GM23338 (cell line): Measurements from ENCODE around the gene FCHO2. TPM values are rescaled to one million over a fixed set of nuclear protein-coding genes. Genes with fewer than 3 reads are reported as not detected.

Source experiments
- ATAC-seq: fragments of 200-7000 bp; cut with Tn5 transposase; 3 replicates; pipeline ENCODE4 v1.9.1; 2020
- DNase-seq: peaks from one replicate; pipeline ENCODE4 v3.0.0-alpha.2; 2015; ENCODE audit warnings: low spot score
- H2AFZ ChIP-seq: fragments of 200-600 bp; sonication (generic); 2 replicates; pipeline ENCODE4 v1.8.0; 2016; ENCODE audit warnings: antibody characterized with exemption, mild to moderate bottlenecking, moderate library complexity
- H3F3A ChIP-seq: fragments of 200-600 bp; sonication (generic); replicated peaks from 2 replicates; pipeline ENCODE4 v1.8.0; 2017; ENCODE audit warnings: antibody characterized with exemption, mixed run types, low read depth
- H3K27ac ChIP-seq: fragments of 200-600 bp; sonication (generic); 2 replicates; pipeline ENCODE4 v1.6.1; 2016; ENCODE audit warnings: low read depth
- H3K27me3 ChIP-seq: fragments of 200-600 bp; sonication (generic); 2 replicates; pipeline ENCODE4 v1.8.0; 2016; ENCODE audit warnings: mild to moderate bottlenecking, mixed run types, moderate library complexity; ENCODE audit not compliant: insufficient read depth
- H3K36me3 ChIP-seq: fragments of 200-600 bp; sonication (generic); 2 replicates; pipeline ENCODE4 v1.8.0; 2016; ENCODE audit warnings: mild to moderate bottlenecking; ENCODE audit not compliant: insufficient read depth
- H3K4me1 ChIP-seq: fragments of 200-600 bp; sonication (generic); 2 replicates; pipeline ENCODE4 v1.8.0; 2016; ENCODE audit warnings: mild to moderate bottlenecking, moderate library complexity; ENCODE audit not compliant: insufficient read depth
- H3K4me2 ChIP-seq: fragments of 200-600 bp; sonication (generic); 2 replicates; pipeline ENCODE4 v1.7.1; 2017; ENCODE audit warnings: mixed run types
- H3K4me3 ChIP-seq: fragments of 200-600 bp; sonication (generic); 2 replicates; pipeline ENCODE4 v1.6.1; 2016; ENCODE audit warnings: mixed run types
- H3K79me2 ChIP-seq: fragments of 200-600 bp; sonication (generic); replicated peaks from 2 replicates; pipeline ENCODE4 v1.8.0; 2017; ENCODE audit warnings: mild to moderate bottlenecking; ENCODE audit not compliant: insufficient read depth
- H3K9me2 ChIP-seq: fragments of 200-600 bp; sonication (generic); 2 replicates; pipeline ENCODE4 v1.8.0; 2017; ENCODE audit not compliant: insufficient read depth
- H4K20me1 ChIP-seq: fragments of 200-600 bp; sonication (generic); replicated peaks from 2 replicates; pipeline ENCODE4 v1.8.0; 2017; ENCODE audit warnings: mild to moderate bottlenecking; ENCODE audit not compliant: insufficient read depth
- H3K27ac Mint-ChIP-seq: 2 replicates; pipeline ENCODE4 v1.8.0; 2020; ENCODE audit warnings: inconsistent platforms, mild to moderate bottlenecking, moderate library complexity, mixed read lengths
- H3K27me3 Mint-ChIP-seq: 3 replicates; pipeline ENCODE4 v1.8.0; 2022; ENCODE audit warnings: low read depth, mild to moderate bottlenecking, moderate library complexity, mixed read lengths, inconsistent platforms; ENCODE audit not compliant: insufficient read depth, poor library complexity
- H3K36me3 Mint-ChIP-seq: 3 replicates; pipeline ENCODE4 v1.8.0; 2021; ENCODE audit warnings: low read depth, mild to moderate bottlenecking, inconsistent platforms, moderate library complexity, mixed read lengths
- H3K4me1 Mint-ChIP-seq: 3 replicates; pipeline ENCODE4 v1.8.0; 2020; ENCODE audit warnings: mild to moderate bottlenecking, inconsistent platforms, mixed read lengths
- H3K4me3 Mint-ChIP-seq: 3 replicates; pipeline ENCODE4 v1.8.0; 2021; ENCODE audit warnings: moderate library complexity, mild to moderate bottlenecking, inconsistent platforms, mixed read lengths
- H3K9me3 Mint-ChIP-seq: 3 replicates; pipeline ENCODE4 v1.8.0; 2020; ENCODE audit warnings: moderate library complexity, mild to moderate bottlenecking, inconsistent platforms, mixed read lengths
- ETS1 ChIP-seq: IDR thresholded peaks from 2 replicates; pipeline ENCODE4 v1.6.1; 2016; ENCODE audit warnings: antibody characterized with exemption
- EZH2 ChIP-seq: fragments of 200-600 bp; sonication (generic); IDR thresholded peaks from one replicate; pipeline ENCODE4 v1.8.0; 2017; ENCODE audit warnings: antibody characterized with exemption, mild to moderate bottlenecking, low read depth; ENCODE audit not compliant: unreplicated experiment
- JUNB ChIP-seq: IDR thresholded peaks from one replicate; pipeline ENCODE4 v1.6.1; 2016; ENCODE audit warnings: antibody characterized with exemption; ENCODE audit not compliant: unreplicated experiment
- NANOG ChIP-seq: IDR thresholded peaks from 2 replicates; pipeline ENCODE4 v1.6.1; 2016; ENCODE audit warnings: antibody characterized with exemption, borderline replicate concordance
- POLR2AphosphoS5 ChIP-seq: IDR thresholded peaks from 2 replicates; pipeline ENCODE4 v1.6.1; 2016; ENCODE audit warnings: antibody characterized with exemption, low read depth
- REST ChIP-seq: IDR thresholded peaks from one replicate; pipeline ENCODE4 v1.6.1; 2018; ENCODE audit warnings: antibody characterized with exemption; ENCODE audit not compliant: unreplicated experiment
- STAT1 ChIP-seq: IDR thresholded peaks from one replicate; pipeline ENCODE4 v1.6.1; 2016; ENCODE audit warnings: antibody characterized with exemption; ENCODE audit not compliant: unreplicated experiment
- ZNF114 ChIP-seq: fragments of 250-450 bp; sonication (Bioruptor Pico); IDR thresholded peaks from 2 replicates; pipeline ENCODE4 v1.5.0; 2020; ENCODE audit warnings: mild to moderate bottlenecking, moderate library complexity
- ZNF331 ChIP-seq: fragments of 250-450 bp; sonication (Bioruptor Pico); IDR thresholded peaks from 2 replicates; pipeline ENCODE4 v1.5.0; 2020; ENCODE audit warnings: low read depth, mild to moderate bottlenecking, moderate library complexity
- polyA plus RNA-seq: library from polyadenylated mRNA; unstranded; fragments of >200 nt; fragmentation: Nextera tagmentation; extraction: Ambion mirVana; gene quantifications from 2 replicates; pipeline ENCODE4 v1.2.1, GENCODE V29; 2016
- total RNA-seq: library from RNA; depleted of rRNA; stranded (reverse); fragments of >200 nt; shearing (Covaris generic); gene quantifications from 2 replicates; pipeline ENCODE4 v1.2.3, GENCODE V29; 2014
- TF ChIP-seq, protein P1 (sequence below), 2 experiments: fragments of 200-600 bp in 1 of 2; sonication (generic) in 1 of 2; conservative IDR thresholded peaks; 2 replicates each; pipeline versions ENCODE4 v1.5.1 to v1.6.1; 2016 to 2017; ENCODE audit warnings: antibody characterized with exemption in 2 of 2, low read depth in 2 of 2, mild to moderate bottlenecking in 2 of 2, moderate library complexity in 1 of 2

Gene FCHO2
- total and polyA plus RNA-seq, 2 experiments from 2014 or later = 8.4 to 10.1 TPM

DNA sequence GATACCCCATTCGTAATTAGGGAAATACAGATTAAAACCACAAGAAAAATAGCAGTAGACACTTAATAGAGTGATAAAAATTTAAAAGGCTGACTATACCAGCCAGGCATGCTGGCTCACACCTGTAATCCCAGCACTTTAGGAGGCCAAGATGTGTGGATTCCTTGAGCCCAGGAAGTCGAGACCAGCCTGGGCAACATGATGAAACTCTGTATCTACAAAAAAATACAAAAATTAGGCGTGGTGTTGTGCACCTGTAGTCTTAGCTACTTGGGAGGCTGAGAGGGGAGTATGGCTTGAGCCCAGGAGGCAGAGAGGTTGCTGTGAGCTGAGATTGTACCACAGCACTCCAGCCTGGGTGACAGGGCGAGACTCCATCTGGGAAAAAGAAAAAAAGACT, 72.0 kb downstream of the FCHO2 start (continued):
- TF ChIP-seq REST (no peak), POLR2AphosphoS5 (no peak), STAT1 (no peak), JUNB (no peak), ZNF331 (no peak), EZH2 (no peak)

DNA sequence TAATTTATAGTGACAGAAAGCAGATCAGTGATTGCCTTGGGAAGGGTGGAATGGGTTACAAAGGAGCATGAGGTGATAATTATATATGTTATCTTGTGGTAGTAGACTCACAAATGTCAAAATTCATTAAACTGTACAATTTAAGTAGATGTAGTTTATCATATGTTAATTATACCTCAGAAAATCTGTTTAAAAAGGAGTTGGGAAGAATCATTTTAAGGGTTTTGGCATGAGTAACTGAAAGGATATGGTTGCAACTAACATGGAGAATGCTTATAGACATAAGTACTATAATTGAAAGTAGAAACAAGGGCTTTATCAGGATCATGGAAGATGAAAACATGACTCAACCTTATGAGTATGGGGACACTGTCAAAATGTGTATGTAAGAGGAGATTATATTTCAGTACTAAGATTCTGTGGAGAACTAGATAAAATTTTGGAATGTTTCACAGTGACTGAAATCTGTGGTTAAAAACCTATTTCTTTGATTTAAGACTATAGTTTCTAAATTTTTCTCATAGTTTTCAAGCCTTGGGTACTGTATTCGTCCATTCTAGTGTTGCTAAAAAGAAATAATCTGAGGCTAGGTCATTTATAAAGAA, 73.3 kb downstream of the FCHO2 start:
- Mint-ChIP-seq H3K27ac (no peak overlapping the region), H3K9me3 (no peaks in the 10 kb centered on the region), H3K4me1 (peaks cover 20% of the 10 kb centered on the region), H3K27me3 (peaks cover 4% of the 10 kb centered on the region), H3K4me3 (no peak overlapping the region), H3K36me3 (peaks cover 3% of the 10 kb centered on the region; the same call in 1 of the 3 replicates)
- DNase-seq (no peak), ATAC-seq (no peak)
- Histone ChIP-seq H3F3A (no peaks in the 10 kb centered on the region), H3K4me1 (peaks cover 18% of the 10 kb centered on the region), H3K4me2 (no peak overlapping the region), H3K9me2 (no peaks in the 10 kb centered on the region), H3K27me3 (no peaks in the 10 kb centered on the region), H3K27ac (no peak overlapping the region), H2AFZ (no peak overlapping the region), H4K20me1 (no peaks in the 10 kb centered on the region), H3K4me3 (no peak overlapping the region), H3K79me2 (no peaks in the 10 kb centered on the region), H3K36me3 (no peaks in the 10 kb centered on the region)
- no peak for TF ChIP-seq ETS1
- TF ChIP-seq, protein P1, sequence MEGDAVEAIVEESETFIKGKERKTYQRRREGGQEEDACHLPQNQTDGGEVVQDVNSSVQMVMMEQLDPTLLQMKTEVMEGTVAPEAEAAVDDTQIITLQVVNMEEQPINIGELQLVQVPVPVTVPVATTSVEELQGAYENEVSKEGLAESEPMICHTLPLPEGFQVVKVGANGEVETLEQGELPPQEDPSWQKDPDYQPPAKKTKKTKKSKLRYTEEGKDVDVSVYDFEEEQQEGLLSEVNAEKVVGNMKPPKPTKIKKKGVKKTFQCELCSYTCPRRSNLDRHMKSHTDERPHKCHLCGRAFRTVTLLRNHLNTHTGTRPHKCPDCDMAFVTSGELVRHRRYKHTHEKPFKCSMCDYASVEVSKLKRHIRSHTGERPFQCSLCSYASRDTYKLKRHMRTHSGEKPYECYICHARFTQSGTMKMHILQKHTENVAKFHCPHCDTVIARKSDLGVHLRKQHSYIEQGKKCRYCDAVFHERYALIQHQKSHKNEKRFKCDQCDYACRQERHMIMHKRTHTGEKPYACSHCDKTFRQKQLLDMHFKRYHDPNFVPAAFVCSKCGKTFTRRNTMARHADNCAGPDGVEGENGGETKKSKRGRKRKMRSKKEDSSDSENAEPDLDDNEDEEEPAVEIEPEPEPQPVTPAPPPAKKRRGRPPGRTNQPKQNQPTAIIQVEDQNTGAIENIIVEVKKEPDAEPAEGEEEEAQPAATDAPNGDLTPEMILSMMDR (conservative IDR thresholded peaks at IDR 0.05; ENCODE audit: low read depth in 2 of 2) = no peak
- no peak for TF ChIP-seq ZNF114 (CRISPR knock-in tag)
- TF ChIP-seq NANOG = no peak
- no peak for TF ChIP-seq STAT1
